IMR-90 (cell line): ENCODE results near the gene SPACA6. TPM values are rescaled to one million over a fixed set of nuclear protein-coding genes. Genes with fewer than 3 reads are reported as not detected.
A peak's percentile ranks its signal among the peaks of the same experiment; 100 is the strongest.

Experiments
- ATAC-seq: fragments of 200-7000 bp; cut with Tn5 transposase; 2 replicates; pipeline ENCODE4 v1.9.1; 2020; ENCODE audit warnings: low read depth, mild to moderate bottlenecking, moderate library complexity
- BruUV-seq: library from RNA; stranded (reverse); fragments of 400-500 nt; replicated peaks from 2 replicates; lab custom pipeline; 2021; lab: Mats Ljungman, UMichigan
- CTCF ChIA-PET: fragments of 300-600 bp; formaldehyde crosslinking; extraction: SDS; loops from one replicate; lab custom pipeline; 2021; ENCODE audit warnings: antibody characterized with exemption; lab: Yijun Ruan, JAX
- POLR2A ChIA-PET: fragments of 300-600 bp; sonication (Branson Sonifier 250); formaldehyde crosslinking; loops from one replicate; lab custom pipeline; 2022; ENCODE audit warnings: antibody characterized with exemption; ENCODE audit not compliant: unreplicated experiment; lab: Charles Lee
- DNase-seq: peaks from one replicate; pipeline ENCODE4 v3.0.0; 2013
- H2AFZ ChIP-seq: replicated peaks from 2 replicates; pipeline ENCODE3; 2013; ENCODE audit warnings: low read length, mild to moderate bottlenecking; ENCODE audit not compliant: poor library complexity
- H2AK5ac ChIP-seq: 2 replicates; pipeline ENCODE4 v1.6.1; 2013; ENCODE audit warnings: low read depth, low read length, inconsistent platforms
- H2AK9ac ChIP-seq: replicated peaks from 2 replicates; pipeline ENCODE3; 2013; ENCODE audit warnings: mild to moderate bottlenecking, low read depth, low read length, moderate library complexity; ENCODE audit not compliant: poor library complexity
- H2BK120ac ChIP-seq: 2 replicates; pipeline ENCODE4 v1.6.1; 2013; ENCODE audit warnings: low read depth, low read length, inconsistent platforms
- H2BK15ac ChIP-seq: 3 replicates; pipeline ENCODE4 v1.6.1; 2013; ENCODE audit warnings: low read depth, low read length, inconsistent platforms
- H2BK20ac ChIP-seq: 2 replicates; pipeline ENCODE4 v1.6.1; 2013; ENCODE audit warnings: low read depth, mild to moderate bottlenecking, inconsistent platforms, low read length, moderate library complexity
- H2BK5ac ChIP-seq: 2 replicates; pipeline ENCODE4 v1.6.1; 2013; ENCODE audit warnings: mild to moderate bottlenecking, low read depth, low read length, inconsistent platforms; ENCODE audit not compliant: poor library complexity, severe bottlenecking
- H3K14ac ChIP-seq: replicated peaks from 2 replicates; pipeline ENCODE4 v1.6.1; 2013; ENCODE audit warnings: low read depth, low read length, inconsistent platforms
- H3K18ac ChIP-seq: 2 replicates; pipeline ENCODE4 v1.6.1; 2013; ENCODE audit warnings: low read depth, low read length, control low read depth
- H3K23ac ChIP-seq: 2 replicates; pipeline ENCODE4 v1.6.1; 2013; ENCODE audit warnings: low read depth, low read length, inconsistent platforms
- H3K27ac ChIP-seq: 2 replicates; pipeline ENCODE4 v1.5.1; 2013; ENCODE audit warnings: mild to moderate bottlenecking, control low read depth, low read length; ENCODE audit not compliant: insufficient read depth
- H3K27me3 ChIP-seq: 2 replicates; pipeline ENCODE4 v1.6.1; 2013; ENCODE audit warnings: low read length; ENCODE audit not compliant: control insufficient read depth, insufficient read depth
- H3K36me3 ChIP-seq: 2 replicates; pipeline ENCODE4 v1.6.1; 2013; ENCODE audit warnings: low read length, mixed read lengths; ENCODE audit not compliant: control insufficient read depth, insufficient read depth
- H3K4ac ChIP-seq: 2 replicates; pipeline ENCODE4 v1.6.1; 2013; ENCODE audit warnings: low read depth, low read length, inconsistent platforms
- H3K4me1 ChIP-seq: 2 replicates; pipeline ENCODE4 v1.6.1; 2013; ENCODE audit warnings: low read length, mixed read lengths; ENCODE audit not compliant: control insufficient read depth, insufficient read depth
- H3K4me2 ChIP-seq: 2 replicates; pipeline ENCODE4 v1.6.1; 2013; ENCODE audit warnings: low read depth, mild to moderate bottlenecking, control low read depth, low read length, moderate library complexity
- H3K4me3 ChIP-seq: 2 replicates; pipeline ENCODE4 v1.5.1; 2013; ENCODE audit warnings: low read depth, mild to moderate bottlenecking, control low read depth, low read length, moderate library complexity; ENCODE audit not compliant: insufficient read depth
- H3K56ac ChIP-seq: 2 replicates; pipeline ENCODE4 v1.6.1; 2013; ENCODE audit warnings: low read length, inconsistent platforms; ENCODE audit not compliant: insufficient read depth; ENCODE audit errors: extremely low read depth
- H3K79me1 ChIP-seq, 2 experiments: 2 replicates each; pipeline ENCODE4 v1.6.1; 2013; ENCODE audit warnings: low read length in 2 of 2, inconsistent platforms in 1 of 2, low read depth in 1 of 2
- H3K9ac ChIP-seq: 2 replicates; pipeline ENCODE4 v1.6.1; 2013; ENCODE audit warnings: low read depth, low read length, control low read depth
- H3K9me1 ChIP-seq: 2 replicates; pipeline ENCODE4 v1.6.1; 2013; ENCODE audit warnings: low read length, inconsistent platforms; ENCODE audit not compliant: insufficient read depth
- H3K9me3 ChIP-seq: 2 replicates; pipeline ENCODE4 v1.6.1; 2013; ENCODE audit warnings: low read length; ENCODE audit not compliant: control insufficient read depth, insufficient read depth
- H4K20me1 ChIP-seq: 2 replicates; pipeline ENCODE4 v1.6.1; 2013; ENCODE audit warnings: low read length, inconsistent platforms; ENCODE audit not compliant: insufficient read depth
- H4K5ac ChIP-seq: 2 replicates; pipeline ENCODE4 v1.6.1; 2013; ENCODE audit warnings: mild to moderate bottlenecking, low read depth, low read length, control low read depth
- H4K8ac ChIP-seq, 2 experiments: 2 replicates each; pipeline ENCODE4 v1.6.1; 2013; ENCODE audit warnings: low read depth in 2 of 2, low read length in 2 of 2, control low read depth in 1 of 2, inconsistent platforms in 1 of 2
- H4K91ac ChIP-seq: 2 replicates; pipeline ENCODE4 v1.6.1; 2013; ENCODE audit warnings: low read depth, low read length, inconsistent platforms; ENCODE audit not compliant: insufficient read depth
- BHLHE40 ChIP-seq: fragments of 150-350 bp; IDR thresholded peaks from 2 replicates; pipeline ENCODE4 v1.6.1; 2016; ENCODE audit warnings: mild to moderate bottlenecking, low read depth, low read length
- CEBPB ChIP-seq: IDR thresholded peaks from 2 replicates; pipeline ENCODE4 v1.6.1; 2012; ENCODE audit warnings: low read depth, low read length, improper control_type of control experiment
- CHD1 ChIP-seq: IDR thresholded peaks from 2 replicates; pipeline ENCODE4 v1.6.1; 2012; ENCODE audit warnings: low read depth, low read length, improper control_type of control experiment
- FOS ChIP-seq: fragments of 150-350 bp; IDR thresholded peaks from 2 replicates; pipeline ENCODE4 v1.6.1; 2016; ENCODE audit warnings: low read depth, low read length
- MAFK ChIP-seq: IDR thresholded peaks from 2 replicates; pipeline ENCODE4 v1.6.1; 2012; ENCODE audit warnings: low read depth, low read length, improper control_type of control experiment
- MAZ ChIP-seq: IDR thresholded peaks from 2 replicates; pipeline ENCODE4 v1.6.1; 2012; ENCODE audit warnings: low read depth, mild to moderate bottlenecking, low read length, improper control_type of control experiment, moderate library complexity, borderline replicate concordance
- MXI1 ChIP-seq: IDR thresholded peaks from 2 replicates; pipeline ENCODE4 v1.6.1; 2012; ENCODE audit warnings: low read depth, mild to moderate bottlenecking, low read length, moderate library complexity, borderline replicate concordance
- NFE2L2 ChIP-seq: fragments of 150-350 bp; IDR thresholded peaks from 2 replicates; pipeline ENCODE4 v1.6.1; 2016; ENCODE audit warnings: low read depth, mild to moderate bottlenecking, low read length
- POLR2A ChIP-seq: IDR thresholded peaks from 2 replicates; pipeline ENCODE4 v1.6.1; 2012; ENCODE audit warnings: mild to moderate bottlenecking, low read depth, low read length
- RAD21 ChIP-seq: IDR thresholded peaks from 2 replicates; pipeline ENCODE4 v1.6.1; 2012; ENCODE audit warnings: low read length, improper control_type of control experiment
- RCOR1 ChIP-seq: IDR thresholded peaks from 2 replicates; pipeline ENCODE4 v1.6.1; 2012; ENCODE audit warnings: mild to moderate bottlenecking, low read length, improper control_type of control experiment; ENCODE audit not compliant: insufficient replicate concordance
- RFX5 ChIP-seq: IDR thresholded peaks from 2 replicates; pipeline ENCODE4 v1.8.0; 2012; ENCODE audit warnings: low read depth, mild to moderate bottlenecking, low read length, moderate library complexity
- SMC3 ChIP-seq: fragments of 150-350 bp; IDR thresholded peaks from 2 replicates; pipeline ENCODE4 v1.6.1; 2016; ENCODE audit warnings: low read depth, mild to moderate bottlenecking, antibody characterized with exemption, low read length, moderate library complexity
- WGBS, 2 experiments: methylation state at CpG; one replicate each; pipeline versions ENCODE4 v1.1.5 to v1.1.7; 2013; ENCODE audit warnings: missing lambda C conversion rate in 2 of 2; ENCODE audit not compliant: insufficient read length in 1 of 2; ENCODE audit errors: extremely low coverage in 2 of 2; 5-methylcytosine and 5-hydroxymethylcytosine counted together
- dilution Hi-C: fragments of 300-500 bp; cut with HindIII; formaldehyde crosslinking; loops from one replicate; pipeline ENCODE4 v1.14.3; 2018; ENCODE audit warnings: low sequenced_read_pairs; ENCODE audit not compliant: unreplicated experiment
- in situ Hi-C: fragments of 300-500 bp; cut with MboI; formaldehyde crosslinking; loops from 3 replicates; pipeline ENCODE4 v1.14.3; 2019; ENCODE audit warnings: low sequenced_read_pairs, inconsistent platforms, mixed read lengths
- intact Hi-C: fragments of 100-400 bp; cut with micrococcal nuclease; formaldehyde crosslinking; loops from 2 replicates; pipeline ENCODE4 v1.10.0; 2022
- polyA plus RNA-seq, 3 experiments: library from polyadenylated mRNA; depleted of rRNA; stranded (reverse); fragments of >200 nt; gene quantifications; 2 replicates each; pipeline ENCODE4 v1.2.3, GENCODE V29; 2012; ENCODE audit warnings: low replicate concordance in 1 of 3
- total RNA-seq: library from RNA; depleted of rRNA; stranded (reverse); fragments of >200 nt; gene quantifications from 2 replicates; pipeline ENCODE4 v1.2.3, GENCODE V29; 2012
- TF ChIP-seq, protein P1 (sequence below): fragments of 150-350 bp; IDR thresholded peaks from 2 replicates; pipeline ENCODE4 v1.6.1; 2016; ENCODE audit warnings: low read depth, mild to moderate bottlenecking, low read length, moderate library complexity, borderline replicate concordance
- TF ChIP-seq, protein P2 (sequence below): conservative IDR thresholded peaks from 2 replicates; pipeline ENCODE4 v1.5.1; 2012; ENCODE audit warnings: mild to moderate bottlenecking, low read depth, low read length, improper control_type of control experiment

The SPACA6 gene
- total and polyA plus RNA-seq, 2 of the 4 experiments (the other 2 are of a cell fraction) = 1.3 to 13.6 TPM

DNA sequence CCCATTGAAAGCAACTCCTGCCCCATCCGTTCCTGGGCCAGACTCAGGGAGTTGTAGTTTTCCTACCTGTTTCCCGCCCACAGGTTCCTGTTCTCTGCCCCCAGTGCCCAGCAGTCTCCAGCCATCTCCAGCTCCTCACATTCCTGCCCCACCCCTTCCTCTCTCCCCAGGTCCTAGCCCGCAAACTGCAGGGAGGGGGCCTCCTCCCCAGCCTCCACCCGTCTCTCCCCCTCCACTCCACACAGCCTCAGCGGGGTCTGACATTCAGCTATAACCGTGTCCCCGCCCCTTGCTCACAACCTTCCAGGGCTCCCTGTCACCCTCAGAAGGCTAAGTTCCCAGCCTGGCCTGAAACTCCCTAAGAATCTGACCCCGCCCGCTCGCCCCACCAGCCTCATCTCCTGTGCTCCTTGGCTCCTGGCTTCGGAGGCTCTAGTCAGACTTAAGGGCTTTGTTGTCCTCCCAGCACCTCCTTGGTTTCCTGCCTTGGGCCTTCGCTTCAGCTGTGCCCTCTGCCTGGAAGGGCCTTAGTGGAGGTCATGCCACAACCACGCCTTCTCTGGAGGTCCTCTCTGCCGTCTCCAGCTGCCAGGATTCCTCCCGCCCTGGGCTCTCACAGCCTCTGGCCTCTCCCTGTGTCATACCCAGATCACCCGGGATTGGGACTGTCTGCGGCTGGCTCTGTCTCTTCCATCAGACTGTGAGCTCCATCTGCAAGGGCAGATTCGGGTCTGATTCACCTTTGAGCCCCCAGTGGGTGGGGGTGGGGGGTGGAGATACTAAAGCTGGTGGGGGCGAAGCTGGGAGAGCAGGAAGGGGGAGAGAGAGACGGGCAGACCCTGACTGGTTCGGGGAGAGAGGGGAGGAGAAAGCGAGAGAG is 5.1 kb upstream of the SPACA6 start:
- peak overlapping the region; percentile 94 for H3K9ac ChIP-seq
- peak overlapping the region; percentile 94 for H2AK5ac ChIP-seq
- peak overlapping the region; percentile 56 for H3K18ac ChIP-seq
- H4K91ac ChIP-seq = peak overlapping the region; percentile 93
- peaks cover 3% of the 10 kb centered on the region; the same call in 1 of the 2 replicates for H3K36me3 ChIP-seq
- peak overlapping the region; percentile 97 for H3K27ac ChIP-seq
- H2BK15ac ChIP-seq = peak overlapping the region; percentile 30; the same call in 2 of the 3 replicates
- H4K5ac ChIP-seq = peak overlapping the region; percentile 36
- H3K14ac ChIP-seq = peak overlapping the region; percentile 68
- POLR2A ChIA-PET = no interaction called here
- H3K9me3 ChIP-seq = no peaks in the 10 kb centered on the region
- peak overlapping the region; percentile 92 for H2BK5ac ChIP-seq
- peak overlapping the region; percentile 59 to 77 for H4K8ac ChIP-seq
- H3K4ac ChIP-seq = peak overlapping the region; percentile 69
- H2BK20ac ChIP-seq = peak overlapping the region; percentile 0; the same call in 1 of the 2 replicates
- ATAC-seq (peak; percentile 5), DNase-seq (peak; percentile 44)
- H2AFZ ChIP-seq = peak overlapping the region; percentile 82
- H3K23ac ChIP-seq = peak overlapping the region; percentile 89
- H2BK120ac ChIP-seq = peak overlapping the region; percentile 71
- H3K27me3 ChIP-seq = no peaks in the 10 kb centered on the region
- peaks cover 4% of the 10 kb centered on the region; the same call in 1 of the 2 replicates for H3K9me1 ChIP-seq
- peak overlapping the region; percentile 96 for H2AK9ac ChIP-seq
- H4K20me1 ChIP-seq = peaks cover 26% of the 10 kb centered on the region
- 10% methylated on average over 8 of the region's 22 CpGs; no CpG with 5 or more reads in 1 of the 2 experiments for WGBS, 2 experiments
- CTCF ChIA-PET = interaction anchor here (1.0 to 1.5 kb wide), 2 partner anchors 16 to 27 kb away, joined by 3 to 8 read pairs; no protein-coding TSS in a partner anchor
- H3K56ac ChIP-seq = peak overlapping the region; percentile 89
- no TSS peak for BruUV-seq
- intact Hi-C loops = no loop called here
- peak overlapping the region; percentile 81 for H3K4me2 ChIP-seq
- H3K79me1 ChIP-seq = peaks cover 0 to 34% of the 10 kb centered on the region in 2 experiments; a peak in 3 of 4 replicates
- dilution Hi-C loops = no loop called here
- peaks cover 13% of the 10 kb centered on the region for H3K4me1 ChIP-seq
- H3K4me3 ChIP-seq = peak overlapping the region; percentile 42
- in situ Hi-C loops = no loop called here
- TF ChIP-seq MXI1 (no peak), RCOR1 (no peak), SMC3 (no peak), CEBPB (no peak), POLR2A (no peak), FOS (0 out of 2 replicates have a peak, but pooled peaks have one; percentile 35), BHLHE40 (no peak), RFX5 (no peak), NFE2L2 (no peak), CHD1 (no peak), RAD21 (no peak), MAZ (peak; percentile 18; the same call in 1 of the 2 replicates), MAFK (no peak)
- TF ChIP-seq, protein P1, sequence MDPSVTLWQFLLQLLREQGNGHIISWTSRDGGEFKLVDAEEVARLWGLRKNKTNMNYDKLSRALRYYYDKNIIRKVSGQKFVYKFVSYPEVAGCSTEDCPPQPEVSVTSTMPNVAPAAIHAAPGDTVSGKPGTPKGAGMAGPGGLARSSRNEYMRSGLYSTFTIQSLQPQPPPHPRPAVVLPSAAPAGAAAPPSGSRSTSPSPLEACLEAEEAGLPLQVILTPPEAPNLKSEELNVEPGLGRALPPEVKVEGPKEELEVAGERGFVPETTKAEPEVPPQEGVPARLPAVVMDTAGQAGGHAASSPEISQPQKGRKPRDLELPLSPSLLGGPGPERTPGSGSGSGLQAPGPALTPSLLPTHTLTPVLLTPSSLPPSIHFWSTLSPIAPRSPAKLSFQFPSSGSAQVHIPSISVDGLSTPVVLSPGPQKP = no peak
- TF ChIP-seq, protein P2, sequence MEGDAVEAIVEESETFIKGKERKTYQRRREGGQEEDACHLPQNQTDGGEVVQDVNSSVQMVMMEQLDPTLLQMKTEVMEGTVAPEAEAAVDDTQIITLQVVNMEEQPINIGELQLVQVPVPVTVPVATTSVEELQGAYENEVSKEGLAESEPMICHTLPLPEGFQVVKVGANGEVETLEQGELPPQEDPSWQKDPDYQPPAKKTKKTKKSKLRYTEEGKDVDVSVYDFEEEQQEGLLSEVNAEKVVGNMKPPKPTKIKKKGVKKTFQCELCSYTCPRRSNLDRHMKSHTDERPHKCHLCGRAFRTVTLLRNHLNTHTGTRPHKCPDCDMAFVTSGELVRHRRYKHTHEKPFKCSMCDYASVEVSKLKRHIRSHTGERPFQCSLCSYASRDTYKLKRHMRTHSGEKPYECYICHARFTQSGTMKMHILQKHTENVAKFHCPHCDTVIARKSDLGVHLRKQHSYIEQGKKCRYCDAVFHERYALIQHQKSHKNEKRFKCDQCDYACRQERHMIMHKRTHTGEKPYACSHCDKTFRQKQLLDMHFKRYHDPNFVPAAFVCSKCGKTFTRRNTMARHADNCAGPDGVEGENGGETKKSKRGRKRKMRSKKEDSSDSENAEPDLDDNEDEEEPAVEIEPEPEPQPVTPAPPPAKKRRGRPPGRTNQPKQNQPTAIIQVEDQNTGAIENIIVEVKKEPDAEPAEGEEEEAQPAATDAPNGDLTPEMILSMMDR = no peak
